Activated CD8-positive, alpha-beta memory T cell treated with anti-CD3 and anti-CD28 coated beads, Interleukin-2, amount 10 ng/mL, durations not matched to agents 7 days and 5 days (primary cell): ENCODE measurements around the gene AK1. TPM values are rescaled to one million over a fixed set of nuclear protein-coding genes. Genes with fewer than 3 reads are reported as not detected.
"Not testable (repeated sequence)": the region's sequence is repeated elsewhere in the genome, so short reads cannot be mapped to it uniquely, and the experiment has no call there.

Experiments used
- ATAC-seq: fragments of 150-1000 bp; cut with Tn5 transposase; one replicate; pipeline ENCODE4 v1.10.0; 2021; ENCODE audit warnings: moderate library complexity
- CTCF ChIA-PET: fragments of 350-600 bp; sonication (Branson Sonifier 250); formaldehyde crosslinking; loops from one replicate; lab custom pipeline; 2021; ENCODE audit warnings: antibody characterized with exemption; lab: Charles Lee
- DNase-seq: peaks from one replicate; pipeline ENCODE4 v3.0.0-alpha.2; 2020
- H3K27ac Mint-ChIP-seq: one replicate; pipeline ENCODE4 v1.8.0; 2021; ENCODE audit warnings: mild to moderate bottlenecking, mixed read lengths
- H3K27me3 Mint-ChIP-seq: one replicate; pipeline ENCODE4 v1.8.0; 2021; ENCODE audit warnings: mixed read lengths
- H3K36me3 Mint-ChIP-seq: one replicate; pipeline ENCODE4 v1.8.0; 2021; ENCODE audit warnings: mild to moderate bottlenecking, mixed read lengths
- H3K4me1 Mint-ChIP-seq: one replicate; pipeline ENCODE4 v1.8.0; 2021; ENCODE audit warnings: mixed read lengths
- H3K4me3 Mint-ChIP-seq: one replicate; pipeline ENCODE4 v1.8.0; 2021; ENCODE audit warnings: mild to moderate bottlenecking, moderate library complexity, mixed read lengths
- H3K9me3 Mint-ChIP-seq: one replicate; pipeline ENCODE4 v1.8.0; 2022; ENCODE audit warnings: low read depth, mixed read lengths
- total RNA-seq, 2 experiments: library from RNA; stranded (reverse); gene quantifications; one replicate each; pipeline ENCODE4 v1.2.3, GENCODE V29; 2021

AK1 gene
- total RNA-seq, 2 experiments from 2014 or later = 33.6 to 34.3 TPM

DNA sequence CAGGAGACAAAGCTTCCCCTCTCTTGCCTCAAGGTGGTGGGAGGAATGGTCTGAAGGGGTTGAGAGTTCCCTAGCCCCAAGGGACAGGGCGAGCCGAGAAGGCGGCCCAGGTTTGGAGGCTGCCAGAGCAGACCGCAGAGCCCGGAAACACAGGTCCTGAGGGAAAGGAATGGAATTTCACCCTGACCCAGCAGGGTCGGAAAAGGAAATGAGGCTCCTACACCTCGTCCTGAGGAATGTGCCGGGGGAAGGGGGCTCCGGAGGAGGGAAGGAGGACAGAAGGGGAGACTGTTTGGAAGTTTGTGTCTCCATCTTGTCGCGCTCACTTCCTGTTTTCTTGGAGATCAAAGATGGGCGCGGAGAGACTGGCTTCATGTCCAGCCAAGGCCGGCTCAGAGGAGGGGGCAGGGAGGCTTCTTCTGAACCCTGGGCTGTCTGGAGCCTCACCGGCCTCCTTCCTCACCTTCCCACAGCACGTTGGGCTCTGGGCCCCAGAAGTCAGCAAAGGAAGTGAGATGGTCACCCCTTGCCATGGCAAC is 32.6 kb downstream of the AK1 start:
- peaks cover 11% of the 10 kb centered on the region for H3K9me3 Mint-ChIP-seq
- no peak overlapping the region for H3K4me3 Mint-ChIP-seq
- ATAC-seq (no peak), DNase-seq (no peak)
- CTCF ChIA-PET = interaction anchor here (1.1 kb wide), 1 partner anchor 25 kb away, joined by 3 read pairs; no protein-coding TSS in a partner anchor
- H3K27me3 Mint-ChIP-seq = no peaks in the 10 kb centered on the region
- H3K36me3 Mint-ChIP-seq = peaks cover 16% of the 10 kb centered on the region
- H3K4me1 Mint-ChIP-seq = no peaks in the 10 kb centered on the region
- no peak overlapping the region for H3K27ac Mint-ChIP-seq

DNA sequence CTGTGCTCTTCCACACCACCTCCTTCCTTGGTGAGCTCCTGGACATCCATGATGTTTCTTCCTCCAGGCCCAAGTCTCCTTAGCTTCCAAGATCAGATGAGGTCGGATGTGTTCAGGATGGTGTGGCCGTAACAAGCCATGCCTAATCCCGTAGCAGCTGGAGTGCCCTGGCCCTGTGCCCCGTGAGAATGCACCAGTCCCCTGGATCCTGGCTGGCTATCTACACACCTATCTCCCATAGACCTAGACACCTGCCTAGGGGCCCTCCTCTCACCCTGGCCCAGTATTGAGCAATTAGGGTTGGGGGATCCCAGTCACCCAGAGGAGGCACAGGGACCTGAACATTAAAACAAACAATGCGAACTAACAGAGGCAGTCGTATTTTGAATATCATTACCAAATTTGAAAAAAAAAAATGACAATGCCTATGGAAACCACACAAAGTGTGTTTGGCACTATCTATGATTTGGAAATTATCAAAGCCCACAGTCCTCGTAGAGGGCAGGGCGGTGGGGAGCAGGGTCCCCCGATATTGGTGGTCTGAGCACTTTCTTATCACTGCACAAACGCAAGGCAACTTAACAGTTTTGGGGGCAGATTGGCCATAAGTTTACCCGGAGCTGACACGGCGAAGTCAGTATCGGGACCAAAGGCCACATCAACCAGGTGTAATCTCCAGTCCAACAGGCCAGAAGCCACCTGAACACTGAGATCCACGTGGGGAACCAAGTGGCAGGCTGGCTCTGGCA is 36.2 kb downstream of the AK1 start:
- DNase-seq (no peak), ATAC-seq (no peak)
- Mint-ChIP-seq H3K27me3 (no peaks in the 10 kb centered on the region), H3K9me3 (no peaks in the 10 kb centered on the region), H3K36me3 (no peaks in the 10 kb centered on the region), H3K4me1 (no peaks in the 10 kb centered on the region), H3K4me3 (no peak overlapping the region), H3K27ac (no peak overlapping the region)
- CTCF ChIA-PET = no interaction called here

DNA sequence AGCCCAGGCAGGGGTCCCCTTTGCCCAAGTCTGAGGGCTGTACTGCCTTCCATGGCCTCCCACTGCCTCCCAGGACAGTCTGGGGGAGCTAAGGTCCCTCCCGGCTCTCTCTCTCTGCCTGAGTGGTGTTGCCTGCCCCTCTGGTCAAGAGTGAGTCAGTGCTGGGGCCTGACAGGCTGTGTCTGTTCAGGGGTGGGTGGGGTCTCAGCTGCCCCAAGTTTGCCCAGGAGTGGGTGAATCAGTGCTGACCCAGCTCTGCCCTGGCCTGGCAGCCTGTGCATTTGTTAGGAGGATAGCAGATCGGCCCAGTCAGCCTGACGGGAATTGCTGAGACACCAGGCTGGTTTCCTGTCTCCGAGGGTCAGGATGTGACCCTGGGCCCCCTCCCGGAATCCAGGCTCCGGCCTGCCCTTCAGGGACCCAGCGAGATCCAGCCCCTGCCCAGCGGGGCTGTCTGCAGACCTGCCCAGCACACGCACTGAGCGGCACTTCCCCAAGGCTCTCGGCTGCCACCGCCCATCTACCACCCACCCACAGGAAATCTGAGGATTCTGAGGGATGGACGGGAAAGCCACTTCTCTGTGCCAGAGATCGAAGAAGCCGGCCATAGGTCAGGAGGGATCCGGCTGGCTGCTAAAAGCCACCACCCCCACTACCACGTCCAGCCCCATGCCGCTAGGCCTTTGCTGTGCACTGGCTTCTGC is 38.9 kb downstream of the AK1 start:
- H3K36me3 Mint-ChIP-seq = no peaks in the 10 kb centered on the region
- no peak overlapping the region for H3K4me3 Mint-ChIP-seq
- H3K27ac Mint-ChIP-seq = no peak overlapping the region
- CTCF ChIA-PET = interaction anchor here (1.1 kb wide), 1 partner anchor 15 kb away, joined by 3 read pairs; no protein-coding TSS in a partner anchor
- ATAC-seq (no peak), DNase-seq (no peak)
- H3K9me3 Mint-ChIP-seq = no peaks in the 10 kb centered on the region
- H3K4me1 Mint-ChIP-seq = peaks cover 5% of the 10 kb centered on the region
- H3K27me3 Mint-ChIP-seq = no peaks in the 10 kb centered on the region

DNA sequence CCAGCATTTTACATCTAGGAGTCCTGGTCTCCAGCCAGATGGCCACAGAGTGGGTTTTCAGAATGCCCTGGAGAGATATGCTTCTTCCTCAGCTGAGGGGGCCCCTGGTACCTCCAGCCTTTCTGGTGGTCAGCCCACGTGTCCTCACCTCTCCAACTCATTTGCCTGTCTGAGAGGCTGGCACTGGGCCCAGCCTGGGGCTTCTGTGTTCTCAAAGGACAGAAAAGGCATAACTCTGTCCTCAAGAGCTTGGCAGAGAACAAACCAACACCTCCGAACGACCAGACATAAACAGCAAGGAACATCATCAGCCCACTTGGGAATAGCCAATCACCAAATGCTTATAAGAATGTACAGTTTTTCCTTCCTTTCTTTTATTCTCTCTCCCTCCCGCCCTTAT is 40.1 kb downstream of the AK1 start:
- Mint-ChIP-seq H3K27me3 (no peaks in the 10 kb centered on the region), H3K9me3 (no peaks in the 10 kb centered on the region), H3K36me3 (no peaks in the 10 kb centered on the region), H3K27ac (no peak overlapping the region), H3K4me3 (no peak overlapping the region), H3K4me1 (peaks cover 8% of the 10 kb centered on the region)
- DNase-seq (no peak), ATAC-seq (no peak)
- CTCF ChIA-PET = interaction anchor here (0.8 to 1.1 kb wide), 2 partner anchors 16 to 32 kb away, joined by 3 to 5 read pairs; no protein-coding TSS in a partner anchor

DNA sequence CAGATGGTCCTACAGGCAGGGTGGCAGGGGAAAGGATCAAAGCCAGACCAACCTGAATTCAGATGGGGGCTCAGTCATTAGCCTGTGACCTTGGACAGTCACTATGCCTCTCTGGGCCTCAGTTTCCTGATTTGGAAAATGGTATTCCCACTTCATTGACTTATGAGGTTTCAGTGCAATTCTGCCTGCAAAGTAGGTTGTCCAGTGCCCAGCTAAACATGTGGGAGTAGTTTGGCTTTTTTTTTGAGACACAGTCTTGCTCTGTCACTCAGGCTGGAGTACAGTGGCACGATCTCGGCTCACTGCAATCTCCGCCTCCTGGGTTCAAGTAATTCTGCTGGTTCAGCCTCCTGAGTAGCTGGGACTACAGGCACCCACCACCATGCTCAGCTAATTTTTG is 40.9 kb downstream of the AK1 start:
- H3K4me1 Mint-ChIP-seq, H3K4me3 Mint-ChIP-seq, H3K36me3 Mint-ChIP-seq, DNase-seq, ATAC-seq, CTCF ChIA-PET, H3K9me3 Mint-ChIP-seq, H3K27ac Mint-ChIP-seq, H3K27me3 Mint-ChIP-seq: not testable (repeated sequence)

DNA sequence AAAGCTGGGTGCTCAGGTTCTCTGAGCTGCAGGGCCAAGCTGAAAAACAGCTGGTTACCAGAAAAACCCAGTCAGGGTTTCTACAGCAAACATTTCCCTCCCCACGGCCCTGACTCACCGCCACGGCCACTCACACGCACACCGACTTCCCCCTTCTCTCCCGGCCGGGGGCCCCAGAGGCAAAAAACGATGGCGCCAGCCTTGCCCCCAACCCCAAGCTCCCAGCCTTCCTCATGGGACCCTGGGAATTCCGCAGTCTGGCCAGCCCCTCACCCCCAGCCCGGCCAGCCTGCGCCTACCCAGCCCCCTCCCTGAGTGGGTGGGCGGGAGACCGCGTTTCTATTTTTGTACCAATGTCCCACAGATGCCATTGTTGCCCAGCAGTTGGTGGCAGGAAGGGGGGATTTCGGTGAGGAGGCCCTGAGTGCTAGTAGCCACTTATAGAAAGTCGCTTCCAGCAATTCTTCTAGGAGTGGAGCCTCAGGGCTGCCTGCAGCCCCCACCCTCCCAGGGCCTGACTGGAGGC is 41.4 kb downstream of the AK1 start:
- Mint-ChIP-seq H3K36me3 (no peaks in the 10 kb centered on the region), H3K4me1 (peaks cover 9% of the 10 kb centered on the region), H3K4me3 (no peak overlapping the region), H3K9me3 (no peaks in the 10 kb centered on the region), H3K27me3 (no peaks in the 10 kb centered on the region), H3K27ac (no peak overlapping the region)
- ATAC-seq = no peak
- no peak for DNase-seq
- CTCF ChIA-PET = no interaction called here

DNA sequence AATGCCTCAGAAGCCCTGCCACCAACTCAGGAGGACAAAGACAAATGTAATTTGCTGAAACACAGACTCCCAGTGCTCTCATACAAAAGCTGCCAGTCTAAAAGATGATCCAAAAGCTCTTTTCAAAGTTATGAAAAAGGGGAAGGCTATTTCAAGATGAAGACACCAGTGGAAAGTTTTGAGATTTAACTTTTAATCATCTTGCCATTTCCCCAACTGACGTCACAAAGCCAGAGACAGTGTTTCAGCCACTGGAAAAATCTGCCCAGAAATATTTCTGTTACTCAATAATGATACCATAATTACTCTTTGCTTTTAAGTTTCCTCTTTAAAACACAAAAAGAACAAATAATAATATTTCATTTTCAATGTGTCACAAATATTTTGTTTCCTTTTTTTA is 43.9 kb downstream of the AK1 start:
- no peak overlapping the region for H3K27ac Mint-ChIP-seq
- no peaks in the 10 kb centered on the region for H3K36me3 Mint-ChIP-seq
- CTCF ChIA-PET = interaction anchor here (0.7 to 3.4 kb wide), 3 partner anchors 36 to 168 kb away, joined by 3 to 11 read pairs (median 5); no protein-coding TSS in a partner anchor
- no peak for ATAC-seq
- no peaks in the 10 kb centered on the region for H3K27me3 Mint-ChIP-seq
- no peak for DNase-seq
- no peaks in the 10 kb centered on the region for H3K9me3 Mint-ChIP-seq
- H3K4me1 Mint-ChIP-seq = peaks cover 9% of the 10 kb centered on the region
- no peak overlapping the region for H3K4me3 Mint-ChIP-seq

DNA sequence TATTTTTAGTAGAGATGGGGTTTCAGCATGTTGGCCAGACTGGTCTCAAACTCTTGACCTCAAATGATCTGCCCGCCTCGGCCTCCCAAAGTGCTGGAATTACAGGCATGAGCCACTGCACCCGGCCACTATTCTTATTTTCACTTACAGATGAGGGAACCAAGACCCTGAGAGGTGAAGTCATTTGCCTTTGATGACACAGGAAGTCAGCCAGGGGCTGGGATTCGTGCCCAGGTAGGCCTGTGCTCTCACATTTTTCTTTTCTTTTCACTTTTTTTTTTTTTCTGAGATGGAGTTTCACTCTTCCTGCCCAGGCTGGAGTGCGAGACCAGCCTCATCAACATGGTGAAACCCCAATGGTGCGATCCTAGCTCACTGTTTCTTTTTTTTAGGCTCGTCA is 45.2 kb downstream of the AK1 start:
- no peak for ATAC-seq
- no peak for DNase-seq
- peaks cover 9% of the 10 kb centered on the region for H3K4me1 Mint-ChIP-seq
- H3K36me3 Mint-ChIP-seq = no peaks in the 10 kb centered on the region
- no peak overlapping the region for H3K27ac Mint-ChIP-seq
- H3K27me3 Mint-ChIP-seq = no peaks in the 10 kb centered on the region
- no peak overlapping the region for H3K4me3 Mint-ChIP-seq
- no peaks in the 10 kb centered on the region for H3K9me3 Mint-ChIP-seq
- CTCF ChIA-PET = interaction anchor here (0.7 to 3.4 kb wide), 2 partner anchors 37 to 78 kb away, joined by 3 to 11 read pairs; no protein-coding TSS in a partner anchor

DNA sequence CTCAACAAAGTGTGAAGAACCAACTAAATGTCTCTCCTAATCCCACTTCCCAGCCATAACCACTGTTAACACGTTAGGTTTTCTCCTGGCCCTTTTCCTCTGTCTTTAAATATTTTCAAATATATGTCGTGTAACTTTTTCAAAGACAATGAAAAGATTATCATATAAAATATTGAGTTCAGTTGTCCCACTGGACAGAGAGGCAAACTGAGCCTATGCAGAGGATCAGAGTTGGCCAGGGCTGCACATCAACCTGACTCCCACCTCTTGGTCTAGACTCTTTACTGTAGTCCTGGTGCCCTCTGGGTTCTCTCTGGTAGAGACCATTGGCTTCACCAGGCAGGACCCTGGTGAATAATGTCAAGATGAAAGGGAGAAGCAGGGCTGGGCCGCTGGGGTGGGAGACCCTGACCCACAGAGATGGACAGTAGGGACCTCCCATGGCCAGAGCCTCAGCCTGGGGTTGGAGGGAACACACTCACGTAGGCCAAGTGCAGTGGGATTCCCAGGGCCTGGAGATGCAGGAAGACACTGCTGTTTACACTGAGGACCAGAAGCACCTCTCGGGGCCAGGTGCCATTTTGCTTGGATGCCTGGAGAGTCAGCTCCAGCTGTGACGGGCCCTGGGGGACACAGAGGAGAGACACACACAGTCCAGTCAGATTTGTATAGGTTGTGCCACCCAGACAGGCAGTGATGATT is 48.1 kb downstream of the AK1 start:
- H3K27ac Mint-ChIP-seq = no peak overlapping the region
- DNase-seq = no peak
- H3K27me3 Mint-ChIP-seq = no peaks in the 10 kb centered on the region
- no peaks in the 10 kb centered on the region for H3K36me3 Mint-ChIP-seq
- H3K4me1 Mint-ChIP-seq = peaks cover 4% of the 10 kb centered on the region
- no peaks in the 10 kb centered on the region for H3K9me3 Mint-ChIP-seq
- CTCF ChIA-PET = interaction anchor here (0.8 kb wide), 1 partner anchor 41 kb away, joined by 3 read pairs; no protein-coding TSS in a partner anchor
- H3K4me3 Mint-ChIP-seq = no peak overlapping the region
- ATAC-seq = no peak

DNA sequence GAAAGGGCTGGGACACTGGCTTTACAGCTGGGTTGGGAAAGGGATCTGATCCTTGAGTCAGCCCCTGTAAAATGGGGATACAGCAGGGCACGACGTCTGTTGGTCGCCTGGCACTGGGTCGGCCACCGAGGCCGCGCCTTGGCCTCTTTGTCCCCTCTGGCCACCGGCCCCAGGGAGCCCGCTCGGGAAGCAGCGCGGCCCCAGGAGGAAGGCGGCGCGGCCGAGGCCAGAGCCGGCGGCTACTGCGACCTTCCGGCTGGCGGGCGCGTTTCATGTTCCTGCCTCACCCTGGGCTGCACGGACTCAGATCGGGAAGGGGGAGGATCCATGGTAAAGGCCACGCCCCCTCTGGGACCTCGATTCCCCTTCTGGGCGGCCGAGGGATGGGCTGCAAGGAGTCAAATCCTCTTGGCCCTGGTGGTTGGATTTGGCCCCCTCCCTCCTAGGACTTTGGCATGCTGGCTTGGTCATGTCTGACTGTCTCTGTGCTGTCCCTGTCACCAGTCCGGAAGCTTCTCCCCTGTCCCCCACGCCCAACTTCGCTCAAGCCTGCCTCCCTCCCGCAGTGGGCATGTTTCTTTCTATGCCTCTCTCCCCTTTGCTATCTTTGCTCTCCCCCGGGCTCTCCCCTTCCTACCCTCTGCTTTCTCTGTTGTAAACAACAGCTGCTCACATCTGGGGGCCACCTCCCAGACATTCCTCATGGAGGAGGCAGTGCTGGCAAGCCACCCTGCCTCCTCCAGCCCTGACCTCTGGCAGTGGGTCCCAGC is 49.0 kb downstream of the AK1 start:
- Mint-ChIP-seq H3K27ac (no peak overlapping the region), H3K27me3 (no peaks in the 10 kb centered on the region), H3K36me3 (no peaks in the 10 kb centered on the region), H3K4me3 (no peak overlapping the region), H3K4me1 (peaks cover 4% of the 10 kb centered on the region), H3K9me3 (no peaks in the 10 kb centered on the region)
- CTCF ChIA-PET = interaction anchor here (0.7 to 0.8 kb wide), 2 partner anchors 41 to 42 kb away, joined by 3 read pairs; no protein-coding TSS in a partner anchor
- ATAC-seq (no peak), DNase-seq (no peak)

DNA sequence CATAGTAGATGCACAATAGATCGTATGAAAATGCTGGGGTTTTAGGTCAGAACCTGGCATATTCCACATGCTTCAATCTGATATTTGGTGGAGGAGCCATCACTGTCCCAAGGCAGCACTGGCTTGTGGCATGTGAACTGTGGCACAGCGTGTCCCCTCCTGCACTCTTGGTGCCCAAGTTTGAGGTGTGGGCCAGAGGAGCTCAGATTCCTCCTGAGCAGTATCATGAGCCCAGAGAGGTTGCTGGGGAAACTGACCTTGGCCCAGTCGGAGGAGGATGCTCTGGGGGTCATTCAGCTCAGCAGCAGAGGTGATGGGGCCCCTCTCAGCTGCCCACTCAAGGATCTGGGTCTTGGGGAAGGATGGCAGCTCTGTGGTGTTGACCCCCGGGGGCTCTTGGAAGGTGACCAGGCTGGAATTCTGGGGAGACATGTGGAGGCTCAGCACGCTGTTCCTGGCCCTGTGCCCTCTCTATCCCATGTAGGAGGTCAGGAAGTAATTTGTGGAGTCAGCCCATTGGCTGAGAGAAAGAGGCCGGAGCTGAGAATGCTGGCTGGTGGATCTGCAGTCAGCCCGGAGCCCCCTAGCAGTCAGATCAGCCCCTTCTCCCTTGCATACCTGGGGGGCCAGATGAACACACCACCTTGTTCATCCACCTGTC is 51.1 kb downstream of the AK1 start:
- Mint-ChIP-seq H3K27ac (no peak overlapping the region), H3K36me3 (no peaks in the 10 kb centered on the region), H3K4me3 (no peak overlapping the region), H3K4me1 (no peaks in the 10 kb centered on the region), H3K9me3 (no peaks in the 10 kb centered on the region), H3K27me3 (no peaks in the 10 kb centered on the region)
- CTCF ChIA-PET = no interaction called here
- ATAC-seq (no peak), DNase-seq (no peak)
